ENCODE measurements around the gene AQP2. TPM values are rescaled to one million over a fixed set of nuclear protein-coding genes. Genes with fewer than 3 reads are reported as not detected.
"Not testable (repeated sequence)": the region's sequence is repeated elsewhere in the genome, so short reads cannot be mapped to it uniquely, and the experiment has no call there.

Gene AQP2
- total RNA-seq, 1 donor from 2014 or later, result 0.70 TPM

- no peak for DNase-seq (ENCODE audit: low spot score)
Measured at GRCh38 chr12:49969651-49970429, 19.3 kb downstream of the AQP2 start.

GRCh38 chr12:49970658-49971057 lies 20.1 kb downstream of the AQP2 start:
- DNase-seq (ENCODE audit: low spot score), result no peak

GRCh38 chr12:49971141-49971540 lies 20.6 kb downstream of the AQP2 start:
- no peak for DNase-seq (ENCODE audit: low spot score)

GRCh38 chr12:49972129-49972528 lies 21.6 kb downstream of the AQP2 start:
- no peak for DNase-seq (ENCODE audit: low spot score)

GRCh38 chr12:49972641-49973360 lies 22.3 kb downstream of the AQP2 start, which contains the start of gene AQP6:
TSS of gene AQP6 (plus strand) at chr12:49972947. CDS start at chr12:49973174, 227 bp downstream.
- no peak for DNase-seq (ENCODE audit: low spot score)

- DNase-seq (ENCODE audit: low spot score), result no peak
Measured at GRCh38 chr12:49973361-49973830, 22.9 kb downstream of the AQP2 start.

GRCh38 chr12:49974231-49974675 lies 23.7 kb downstream of the AQP2 start:
- DNase-seq (ENCODE audit: low spot score), result no peak

GRCh38 chr12:49974677-49975317 lies 24.3 kb downstream of the AQP2 start:
- DNase-seq (ENCODE audit: low spot score), result no peak

GRCh38 chr12:49975318-49975761 lies 24.8 kb downstream of the AQP2 start:
- no peak for DNase-seq (ENCODE audit: low spot score)

- DNase-seq (ENCODE audit: low spot score), result no peak
Measured at GRCh38 chr12:49976557-49976956, 26.0 kb downstream of the AQP2 start.

GRCh38 chr12:49978125-49978524 lies 27.6 kb downstream of the AQP2 start:
- no peak for DNase-seq (ENCODE audit: low spot score)

GRCh38 chr12:49979016-49979586 lies 28.6 kb downstream of the AQP2 start:
- DNase-seq (ENCODE audit: low spot score), result no peak

- no peak for DNase-seq (ENCODE audit: low spot score)
Measured at GRCh38 chr12:49979791-49980190, 29.3 kb downstream of the AQP2 start.

- DNase-seq (ENCODE audit: low spot score), result no peak
Measured at GRCh38 chr12:49980501-49981349, 30.2 kb downstream of the AQP2 start.

- no peak for DNase-seq (ENCODE audit: low spot score)
Measured at GRCh38 chr12:49982246-49983087, 31.9 kb downstream of the AQP2 start.

GRCh38 chr12:49983892-49984291 lies 33.4 kb downstream of the AQP2 start:
- no peak for DNase-seq (ENCODE audit: low spot score)

- DNase-seq (ENCODE audit: low spot score), result no peak
Measured at GRCh38 chr12:49984476-49985359, 34.2 kb downstream of the AQP2 start.

- DNase-seq (ENCODE audit: low spot score), result no peak
Measured at GRCh38 chr12:49985981-49986380, 35.4 kb downstream of the AQP2 start.

GRCh38 chr12:49986476-49986875 lies 35.9 kb downstream of the AQP2 start:
- DNase-seq (ENCODE audit: low spot score), result not testable (repeated sequence)
